Thyroid gland (tissue), 4 donors: ENCODE measurements around the gene WNT5B.

Experiments
- CTCF ChIP-seq, 6 experiments: fragments of 200-600 bp in 3 of 6; fragments of 450-650 bp in 3 of 6; sonication (generic) in 3 of 6; IDR thresholded peaks; one replicate each; pipeline ENCODE4 v1.5.1; 2016 to 2019; ENCODE audit warnings: antibody characterized with exemption in 6 of 6, mild to moderate bottlenecking in 2 of 6, inconsistent platforms in 1 of 6, moderate library complexity in 1 of 6
- POLR2A ChIP-seq, 2 donors: fragments of 450-650 bp; IDR thresholded peaks; one replicate each; pipeline ENCODE4 v1.6.1; 2017; ENCODE audit warnings: antibody characterized with exemption in 2 of 2, mild to moderate bottlenecking in 2 of 2, moderate library complexity in 1 of 2

DNA sequence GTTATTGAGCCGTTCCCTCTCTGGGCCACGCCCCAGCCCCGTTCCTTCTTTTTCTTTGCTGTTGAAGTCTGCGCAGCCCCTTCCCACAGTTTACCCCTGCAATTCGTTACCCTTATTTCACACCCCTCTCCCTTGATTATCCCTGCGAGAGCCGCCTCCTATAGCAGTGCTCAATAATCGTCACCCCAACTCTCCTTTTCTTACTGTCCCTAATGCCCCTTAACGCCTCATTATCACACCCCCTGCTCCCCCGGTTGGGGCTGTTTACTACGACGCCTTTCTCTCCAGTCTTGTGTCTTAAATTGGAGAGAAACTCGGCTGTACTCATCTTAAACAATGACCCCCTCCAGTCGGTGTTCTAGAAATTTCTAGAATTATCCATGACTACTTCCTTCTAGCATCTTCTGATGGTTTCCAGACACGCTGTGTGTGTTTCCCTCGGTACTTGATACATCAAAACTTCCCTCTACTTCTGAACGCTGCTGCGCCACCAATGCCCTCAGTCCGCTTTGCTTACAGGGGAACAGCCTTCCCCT lies 33.9 kb upstream of the WNT5B start:
- TF ChIP-seq CTCF (IDR thresholded peaks at IDR 0.05) (no peak), POLR2A (IDR thresholded peaks at IDR 0.05) (no peak)
